Activated CD8-positive, alpha-beta memory T cell treated with anti-CD3 and anti-CD28 coated beads for 48 hours (primary cell): ENCODE data around the gene AGT.
"Not testable (repeated sequence)": the region's sequence is repeated elsewhere in the genome, so short reads cannot be mapped to it uniquely, and the experiment has no call there.

ENCODE experiments used
- DNase-seq, 3 experiments: peaks; one replicate each; pipeline ENCODE4 v3.0.0-alpha.2; 2020; ENCODE audit warnings: low read depth in 2 of 3, low spot score in 2 of 3

Gene AGT

DNA sequence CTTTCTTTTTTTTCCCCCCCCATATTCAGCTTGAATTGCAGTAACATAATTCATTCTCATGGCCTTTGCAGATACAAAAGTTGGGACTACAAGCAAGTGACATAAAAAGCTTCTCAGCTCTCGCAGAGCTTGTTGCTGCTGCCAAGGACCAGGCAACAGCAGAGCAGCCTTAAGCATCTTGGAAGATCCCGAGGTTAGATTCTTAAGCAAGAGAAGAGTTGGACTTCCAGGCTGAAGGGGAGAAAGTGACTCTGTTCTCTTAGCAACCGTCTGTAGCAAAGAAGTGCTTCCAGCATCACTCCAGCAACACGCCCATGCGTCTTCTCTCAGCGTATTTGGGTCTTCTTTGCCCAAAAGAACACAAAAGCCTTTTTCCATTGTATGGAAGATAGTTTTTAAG, 20.7 kb downstream of the AGT start:
- no peak for DNase-seq

DNA sequence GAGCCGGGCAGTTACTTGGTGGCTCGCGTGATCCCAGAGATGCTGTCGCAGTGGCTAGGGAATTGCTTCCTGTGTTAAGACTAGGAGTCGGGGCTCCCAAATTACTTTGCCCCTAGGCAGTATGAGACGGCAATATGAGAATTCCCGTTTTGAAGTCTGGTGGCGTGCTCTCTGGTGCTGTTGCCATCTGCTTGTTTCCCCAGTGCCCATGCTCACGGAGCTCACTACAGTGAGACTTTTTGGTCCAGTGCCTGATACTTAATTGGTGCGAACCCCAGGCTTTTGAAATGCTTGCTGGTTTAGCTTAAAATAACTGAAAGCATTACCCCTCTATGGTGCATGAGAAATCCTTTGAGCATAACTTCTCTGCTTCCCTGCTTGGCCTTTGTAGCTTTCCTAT, 22.3 kb downstream of the AGT start:
- no peak for DNase-seq

DNA sequence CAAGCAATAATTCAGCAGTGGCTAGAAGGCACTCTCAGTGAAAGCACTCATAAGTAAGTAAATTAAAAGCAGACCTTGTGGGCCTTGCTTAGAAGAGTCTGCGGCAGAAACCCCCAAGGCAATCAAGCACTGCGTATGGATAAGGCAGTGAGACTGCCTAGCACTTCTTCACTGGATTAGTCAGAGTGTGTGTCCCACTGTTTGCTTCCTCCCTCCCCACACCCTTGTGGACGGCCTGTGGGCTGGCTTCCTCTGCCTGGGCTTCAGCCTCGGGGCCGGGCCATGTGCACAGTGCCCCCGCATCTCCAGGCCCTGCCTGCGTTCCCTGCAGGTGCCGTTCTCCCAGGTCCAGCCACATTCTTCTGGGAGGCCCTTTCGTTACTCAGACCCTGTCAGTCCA, 23.8 kb downstream of the AGT start:
- no peak for DNase-seq

DNA sequence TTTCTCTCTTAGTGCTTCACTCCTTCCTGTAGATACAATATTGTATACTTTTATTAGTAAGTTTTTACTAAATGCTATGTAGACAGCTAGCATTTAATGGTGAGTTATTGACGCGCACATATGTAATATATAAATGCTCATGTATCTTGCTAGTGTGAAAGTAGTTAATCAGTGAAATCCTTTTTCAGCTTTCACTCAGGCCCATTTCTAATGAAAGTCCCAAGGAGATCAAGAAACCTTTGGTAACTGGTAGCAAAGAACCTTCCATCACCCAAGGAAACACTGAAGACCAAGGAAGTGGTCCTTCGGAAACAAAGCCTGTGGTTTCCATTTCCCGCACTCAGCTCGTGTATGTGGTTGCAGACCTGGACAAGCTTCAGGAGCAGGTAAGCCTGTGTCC, 27.2 kb downstream of the AGT start:
- DNase-seq = no peak

DNA sequence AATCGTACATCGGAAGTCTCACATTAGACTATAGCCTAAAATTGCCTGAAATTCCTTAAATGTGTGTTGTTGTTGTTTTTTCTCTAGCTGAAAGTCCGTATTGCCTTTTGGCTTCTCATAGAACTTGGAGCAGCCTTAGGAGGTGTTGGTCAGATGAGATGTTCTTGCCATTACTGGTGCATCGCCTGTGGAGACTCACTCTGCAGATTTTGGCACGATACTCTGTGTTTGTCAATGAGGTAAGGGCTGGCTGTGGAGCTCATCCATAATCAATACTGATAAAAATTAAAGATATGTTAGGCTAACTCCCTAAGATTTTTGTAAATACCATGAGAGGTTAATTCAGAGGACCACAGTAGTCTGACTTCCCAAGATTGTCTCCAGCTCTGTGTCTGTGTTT, 28.9 kb downstream of the AGT start:
- DNase-seq = no peak

DNA sequence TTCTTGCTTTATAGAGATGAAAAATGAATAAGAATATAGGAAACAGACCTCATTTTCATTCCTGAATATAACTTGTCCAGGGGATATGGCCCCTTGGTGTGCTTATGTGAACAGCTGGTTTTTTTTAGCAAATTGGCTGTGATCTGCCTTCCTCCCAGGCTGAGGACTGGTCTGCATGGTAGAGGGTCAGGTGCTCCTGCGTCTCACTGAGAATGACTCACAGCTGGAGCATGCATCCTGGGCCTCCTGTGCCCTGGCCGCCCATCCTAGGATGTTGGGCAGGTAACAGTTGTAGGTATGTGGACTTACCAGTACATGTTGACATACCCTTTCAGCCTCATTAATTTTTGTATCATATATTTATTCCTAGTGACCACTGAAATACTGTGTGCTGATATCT, 29.8 kb downstream of the AGT start:
- no peak for DNase-seq

DNA sequence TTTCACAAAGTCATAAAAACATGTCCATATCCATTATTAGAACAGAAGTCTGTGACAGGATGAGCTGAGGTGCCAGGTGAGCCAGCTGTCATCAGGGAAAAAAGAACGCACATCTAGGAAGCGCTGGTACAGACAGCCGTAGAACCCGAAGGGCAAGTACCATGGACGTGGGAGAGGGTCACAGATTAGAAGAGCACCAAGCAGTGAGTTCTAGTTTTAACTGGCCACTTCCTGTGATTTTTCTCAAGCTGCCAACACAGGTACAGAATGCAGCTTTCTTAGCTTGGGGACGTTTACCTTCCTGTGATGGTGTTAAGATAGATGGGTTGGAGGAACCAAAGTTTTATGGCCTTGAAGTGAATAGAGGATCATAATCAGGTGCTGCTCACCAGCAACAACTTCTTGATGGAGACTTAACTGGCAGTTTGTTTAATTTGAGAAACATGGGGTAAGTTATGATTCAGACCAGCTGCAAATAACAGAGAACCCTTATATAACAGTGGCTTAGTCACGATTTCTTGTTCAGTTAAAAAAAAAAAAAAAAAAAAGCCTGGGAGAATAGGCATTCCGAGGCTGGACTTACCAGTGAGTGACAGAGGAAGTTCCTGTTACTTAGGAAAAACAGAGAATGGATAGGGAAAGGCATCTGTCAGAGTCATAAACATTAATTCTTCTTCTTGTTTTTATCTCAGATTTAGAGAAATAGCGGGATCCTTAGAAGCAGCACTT, 30.9 kb downstream of the AGT start:
- DNase-seq = no peak

DNA sequence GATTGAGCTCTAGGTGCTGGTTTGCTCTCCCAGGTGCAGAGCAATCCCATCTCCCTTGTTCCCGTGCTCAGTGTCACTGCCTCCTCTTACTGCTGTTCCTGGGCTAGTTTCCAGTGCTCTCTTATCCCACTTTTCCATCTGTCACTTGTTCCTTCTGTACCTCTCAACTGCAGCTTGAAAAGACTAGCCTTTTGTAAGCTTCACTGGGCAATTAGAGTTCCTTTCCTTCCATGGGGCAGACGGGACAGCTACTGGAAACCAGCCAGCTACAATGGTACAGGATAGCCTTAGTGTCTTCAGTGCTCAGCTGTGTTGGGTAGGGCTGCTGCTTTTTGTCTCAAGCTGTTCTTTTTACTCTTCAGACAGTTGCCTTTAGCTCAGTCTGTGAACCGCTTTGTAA, 31.6 kb downstream of the AGT start:
- DNase-seq = no peak

DNA sequence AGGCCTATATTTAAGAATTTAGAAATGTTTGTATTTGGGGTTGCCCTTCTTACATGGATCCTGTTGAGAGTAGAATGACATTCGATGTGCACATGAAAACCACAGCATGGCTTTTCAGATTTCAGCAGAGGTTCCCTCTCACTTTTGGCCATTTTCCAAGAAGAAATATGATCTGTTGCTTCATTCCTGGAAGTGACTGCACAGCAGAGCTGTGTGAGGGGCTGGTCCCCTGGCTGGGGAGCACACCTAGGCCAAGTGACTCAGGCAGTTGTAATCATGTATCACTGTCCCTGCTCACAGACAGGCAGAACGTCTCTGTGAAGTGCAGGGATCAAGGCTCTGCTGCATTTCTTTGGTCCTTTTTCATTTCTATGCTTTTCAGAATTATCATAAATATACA, 32.3 kb downstream of the AGT start:
- no peak for DNase-seq

DNA sequence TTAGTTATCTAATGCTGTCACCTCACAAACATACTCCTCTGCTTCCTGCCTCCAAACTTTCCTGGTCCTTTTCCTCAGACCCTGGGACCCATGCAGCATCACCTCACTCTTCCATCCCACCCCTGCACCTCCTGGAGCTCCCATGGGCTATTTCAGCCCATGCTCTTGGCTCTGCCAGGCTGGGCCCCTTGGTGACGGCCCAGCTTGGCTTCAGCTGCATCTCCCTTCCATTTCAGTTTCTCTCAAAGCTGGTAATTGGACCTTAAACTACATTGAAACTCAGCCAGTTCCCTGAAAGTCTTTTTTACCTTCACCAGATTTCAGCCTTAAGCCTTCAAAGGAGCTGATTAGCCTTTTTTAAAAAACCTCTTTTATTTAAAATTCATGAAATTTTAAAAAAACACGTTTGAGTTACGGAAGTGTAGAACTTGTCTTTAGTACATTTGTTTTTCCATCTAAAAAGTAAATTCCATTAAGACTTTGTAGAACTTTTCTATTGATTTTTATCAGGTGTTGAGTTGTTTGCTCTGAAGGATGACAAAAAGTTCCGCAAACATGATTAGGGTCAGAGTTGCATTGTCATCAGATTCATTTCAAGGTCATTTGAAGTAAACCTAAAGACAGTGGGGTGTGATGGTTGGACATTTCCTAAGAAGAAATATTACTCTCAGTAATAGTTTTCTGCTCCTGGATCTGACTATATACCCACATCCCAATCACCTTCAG, 33.5 kb downstream of the AGT start:
- no peak for DNase-seq

DNA sequence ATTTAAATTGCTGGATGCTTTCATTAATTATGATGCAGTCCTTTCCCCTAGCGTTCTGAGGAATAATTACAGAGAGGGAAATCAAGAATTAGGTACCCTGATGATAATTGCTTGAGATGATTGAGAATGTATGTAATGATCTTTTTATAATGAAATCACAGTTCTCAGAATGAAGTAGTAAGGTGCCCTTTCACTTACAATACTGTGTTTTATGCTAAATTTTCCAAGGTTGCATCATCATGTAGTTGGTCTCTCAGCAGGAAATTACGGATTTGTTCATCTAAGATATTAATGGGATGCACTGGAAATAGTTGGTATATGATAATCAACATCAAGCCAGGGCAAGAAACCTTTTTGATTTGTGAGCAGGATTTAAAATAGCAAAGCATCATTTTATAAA, 34.1 kb downstream of the AGT start:
- DNase-seq = no peak

DNA sequence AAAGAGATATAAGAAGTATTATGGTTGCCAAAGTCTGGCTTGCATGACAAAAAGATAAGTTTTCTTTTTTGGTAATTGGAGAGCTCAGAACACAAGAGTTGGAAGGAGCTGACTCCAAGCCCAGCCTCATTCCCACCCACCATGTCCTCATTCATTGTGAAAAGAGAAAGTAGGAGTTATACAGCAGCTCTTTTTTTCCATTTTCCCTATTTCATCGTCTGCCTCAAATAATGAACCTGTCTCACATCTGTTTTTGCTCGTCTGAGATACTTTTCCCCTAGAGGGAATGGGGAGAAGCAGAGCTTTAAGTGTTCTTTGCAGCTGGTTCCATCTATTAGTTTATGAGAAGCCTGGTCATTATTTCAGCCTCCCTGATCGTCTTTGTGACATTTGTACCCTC, 34.7 kb downstream of the AGT start:
- DNase-seq = no peak

DNA sequence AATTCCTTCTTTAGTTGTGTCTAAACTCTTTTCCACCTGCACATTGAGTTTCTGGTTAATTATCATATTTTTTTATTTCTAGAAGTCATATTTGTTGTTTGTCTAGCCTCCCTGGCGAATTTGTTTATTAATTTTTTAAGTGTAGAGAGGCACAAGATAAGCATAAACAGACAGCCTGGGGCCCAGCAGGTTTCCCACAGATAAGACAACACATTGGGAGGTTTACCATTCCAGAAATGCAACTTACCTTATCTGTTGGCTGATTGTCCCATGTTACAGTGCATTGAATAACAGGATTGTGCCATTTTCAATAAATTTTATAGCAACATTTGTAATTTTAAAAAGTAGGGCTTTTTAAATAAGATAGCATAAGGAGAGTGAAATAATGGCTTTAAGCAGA, 36.7 kb downstream of the AGT start:
- no peak for DNase-seq

DNA sequence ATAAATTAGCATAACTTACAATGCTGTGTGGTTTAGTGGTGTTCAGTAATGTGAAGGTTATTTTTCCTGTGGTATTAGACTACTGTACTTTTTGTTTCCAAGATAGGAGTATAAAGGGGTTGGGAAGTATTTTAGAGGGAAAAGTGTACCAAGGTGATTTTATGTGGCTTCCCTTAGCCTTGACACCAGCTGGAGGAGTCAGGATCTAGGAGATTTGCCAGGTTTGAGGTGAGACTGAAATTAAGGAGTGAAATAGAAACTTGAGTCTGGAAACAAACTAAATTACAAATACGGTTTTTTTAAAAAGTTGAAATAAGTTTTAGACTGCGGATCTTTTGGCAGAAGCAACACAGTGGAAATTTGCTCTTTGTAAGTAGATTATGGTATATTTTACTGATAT, 39.3 kb downstream of the AGT start:
- no peak for DNase-seq

DNA sequence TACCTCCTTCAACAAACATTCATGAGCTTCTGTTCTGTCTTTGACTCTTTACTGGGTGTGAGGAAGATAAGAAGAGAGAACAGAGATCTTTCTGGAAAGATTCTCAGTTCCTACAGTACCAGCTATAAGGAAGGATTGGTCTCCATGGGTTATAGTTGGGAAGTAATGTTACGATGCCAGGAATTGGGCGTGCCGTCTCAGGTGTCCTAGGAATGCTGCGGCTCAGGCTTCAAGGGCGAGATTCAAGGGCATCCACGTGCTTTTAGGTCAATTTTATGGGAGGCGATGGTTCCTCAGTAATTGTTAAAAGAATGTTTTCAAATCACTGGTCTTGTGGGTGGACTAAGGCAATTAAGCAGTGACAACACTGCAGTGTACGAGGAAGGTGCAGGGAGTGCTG, 44.4 kb downstream of the AGT start:
- DNase-seq = no peak

DNA sequence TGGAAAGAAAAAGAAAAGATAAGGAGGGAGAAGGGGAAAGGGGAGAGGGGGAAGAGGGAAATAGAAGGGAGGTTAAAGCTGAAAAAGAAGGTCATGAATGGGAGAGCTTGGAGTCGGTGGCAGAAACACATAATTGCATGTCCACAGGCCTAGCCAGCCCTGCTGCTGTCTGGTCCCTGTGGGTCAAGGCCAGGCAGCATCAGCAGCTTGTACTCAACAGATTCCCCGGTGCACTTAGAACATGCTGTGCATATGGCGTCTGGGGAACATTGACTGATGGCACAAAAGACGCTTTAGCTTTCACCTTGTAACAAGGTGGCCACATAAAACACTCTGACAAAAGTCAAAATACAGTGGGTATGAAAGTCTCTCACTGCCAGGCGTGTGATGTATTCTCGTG, 45.7 kb downstream of the AGT start:
- no peak for DNase-seq

DNA sequence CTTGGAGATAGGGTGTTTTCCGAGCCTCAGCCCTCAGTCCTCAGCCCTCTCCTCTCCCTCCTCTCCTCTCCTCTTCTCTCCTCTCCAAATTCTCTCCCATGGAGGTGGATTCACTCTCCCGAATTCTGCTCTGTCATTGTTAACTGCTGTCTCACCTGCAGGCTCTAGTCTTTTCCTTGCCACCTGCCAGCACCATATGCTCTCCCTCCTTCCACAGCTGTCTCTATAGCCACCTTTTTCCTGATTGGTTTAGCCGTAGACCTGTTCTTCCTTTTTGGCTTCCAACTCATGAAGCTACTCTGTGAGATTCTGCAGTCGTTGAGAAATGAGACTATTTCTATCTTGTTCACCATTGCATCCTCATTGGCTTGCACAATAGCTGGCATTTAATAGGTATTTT, 51.9 kb downstream of the AGT start:
- DNase-seq = no peak

DNA sequence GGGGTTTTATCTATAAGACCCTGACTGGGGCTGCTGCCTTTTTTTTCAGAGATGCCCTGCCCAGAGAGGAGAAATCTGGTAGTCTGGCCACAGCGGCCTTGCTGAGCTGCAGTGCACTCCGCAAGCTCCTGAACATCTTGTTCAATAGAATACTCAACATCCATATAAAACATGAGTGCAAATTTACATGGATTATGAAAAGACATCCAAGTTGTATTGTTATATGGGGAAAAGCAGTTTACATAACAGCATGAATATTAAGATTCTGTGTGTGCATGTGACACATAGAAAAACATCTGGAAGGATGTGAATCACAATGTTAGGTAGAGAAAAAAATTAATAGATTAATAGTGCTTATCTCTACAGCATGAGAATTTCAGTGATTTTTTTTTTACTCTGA, 55.2 kb downstream of the AGT start:
- no peak for DNase-seq

DNA sequence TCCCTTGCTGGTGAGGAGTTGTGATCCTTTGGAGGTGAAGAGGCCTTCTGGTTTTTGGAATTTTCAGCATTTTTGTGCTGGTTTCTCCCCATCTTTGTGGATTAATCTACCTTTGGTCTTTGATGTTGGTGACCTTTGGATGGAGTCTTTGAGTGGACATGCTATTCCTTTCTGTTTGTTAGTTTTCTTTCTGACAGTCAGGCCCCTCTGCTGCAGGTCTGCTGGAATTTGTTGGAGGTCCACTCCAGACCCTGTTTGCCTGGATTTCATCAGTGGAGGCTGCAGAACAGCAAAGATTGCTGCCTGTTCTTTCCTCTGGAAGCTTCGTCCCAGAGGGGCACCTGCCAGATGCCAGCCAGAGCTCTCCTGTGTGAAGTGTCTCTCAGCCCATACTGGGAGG, 55.8 kb downstream of the AGT start:
- DNase-seq = not testable (repeated sequence)

DNA sequence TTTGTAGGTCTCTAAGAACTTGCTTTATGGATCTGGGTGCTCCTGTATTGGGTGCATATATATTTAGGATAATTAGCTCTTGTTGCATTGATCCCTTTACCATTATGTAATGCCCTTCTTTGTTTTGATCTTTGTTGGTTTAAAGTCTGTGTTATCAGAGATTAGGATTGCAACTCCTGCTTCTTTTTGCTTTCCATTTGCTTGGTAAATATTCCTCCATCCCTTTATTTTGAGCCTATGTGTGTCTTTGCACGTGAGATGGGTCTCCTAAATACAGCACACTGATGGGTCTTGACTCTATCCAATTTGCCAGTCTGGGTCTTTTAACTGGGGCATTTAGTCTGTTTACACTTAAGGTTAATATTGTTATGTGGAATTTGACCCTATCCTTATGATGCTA, 57.2 kb downstream of the AGT start:
- not testable (repeated sequence) for DNase-seq
